Hepatocyte (in vitro differentiated cells): Measurements from ENCODE around the gene GGNBP2.

Experiments used
- CTCF ChIP-seq: fragments of 200-600 bp; sonication (generic); IDR thresholded peaks from 2 replicates; pipeline ENCODE4 v1.5.1; 2016; ENCODE audit warnings: antibody characterized with exemption, mild to moderate bottlenecking; ENCODE audit not compliant: poor library complexity
- EZH2 ChIP-seq: fragments of 200-600 bp; sonication (generic); IDR thresholded peaks from 2 replicates; pipeline ENCODE4 v1.6.1; 2016; ENCODE audit warnings: antibody characterized with exemption, mild to moderate bottlenecking, borderline replicate concordance

- TF ChIP-seq CTCF: no peak
- no peak for TF ChIP-seq EZH2
Observed at GRCh38 chr17:36501351-36501750, 43.4 kb upstream of the GGNBP2 start.
